SH-SY5Y (cell line): ENCODE results near the gene ECEL1.

Source experiments
- GATA2 ChIP-seq: IDR thresholded peaks from 2 replicates; pipeline ENCODE4 v1.6.1; 2011; ENCODE audit warnings: mild to moderate bottlenecking, low read depth, low read length
- GATA3 ChIP-seq: IDR thresholded peaks from 2 replicates; pipeline ENCODE4 v1.6.1; 2011; ENCODE audit warnings: low read depth, mild to moderate bottlenecking, low read length, moderate library complexity

DNA sequence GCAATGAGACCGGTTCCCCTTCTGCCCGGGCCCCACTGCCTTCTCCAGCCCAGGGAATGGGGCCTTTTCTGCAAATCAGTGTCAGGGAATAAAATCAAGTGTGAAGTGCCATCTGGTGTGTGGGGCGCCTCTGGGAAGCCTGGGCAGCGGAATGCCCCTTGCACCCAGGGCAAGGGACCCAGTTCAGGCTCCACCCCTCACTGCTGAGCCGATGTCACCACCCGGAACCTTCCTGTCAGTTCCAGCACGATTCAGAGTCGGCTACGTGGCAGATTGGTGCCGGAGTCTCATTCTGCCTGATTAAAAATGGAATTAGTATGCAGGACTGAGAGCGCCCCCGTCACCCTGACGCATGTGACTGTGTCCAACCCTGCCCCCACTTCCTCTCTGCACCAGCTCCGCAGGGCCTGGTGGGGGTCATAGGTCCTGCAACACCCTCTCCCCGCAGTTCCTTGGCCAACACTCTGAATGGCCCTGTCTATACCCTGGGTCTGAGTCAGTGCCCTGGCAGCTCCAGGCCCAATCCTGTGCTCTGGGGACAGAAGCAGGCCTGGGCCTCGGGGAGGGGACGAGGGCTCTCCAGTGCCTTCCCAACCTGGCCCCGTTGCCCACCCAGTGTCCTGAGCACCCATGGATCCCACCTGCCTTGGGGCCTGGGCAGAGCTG is 39.9 kb downstream of the ECEL1 start:
- no peak for TF ChIP-seq GATA3
- TF ChIP-seq GATA2, result no peak
